Measurements from ENCODE around the gene EIF3C. TPM values are rescaled to one million over a fixed set of nuclear protein-coding genes. Genes with fewer than 3 reads are reported as not detected.
"Not testable (repeated sequence)": the region's sequence is repeated elsewhere in the genome, so short reads cannot be mapped to it uniquely, and the experiment has no call there.

EIF3C gene
- total and polyA plus RNA-seq, 2 of the 13 experiments (the other 11 are each of a cell fraction or from before 2014, with no cell fraction given) = 360 to 415 TPM

- H3K9me3 ChIP-seq (ENCODE audit: low read length); H3K79me2 ChIP-seq (ENCODE audit: insufficient read depth, low read length); H3K9ac ChIP-seq (ENCODE audit: insufficient read depth, low read depth, low read length); H3K27me3 ChIP-seq (ENCODE audit: control insufficient read depth in 1 of 2, insufficient read depth in 2 of 2, low read length in 2 of 2); H3K36me3 ChIP-seq (replicated peaks in 1 of 2; ENCODE audit: control insufficient read depth in 1 of 2, insufficient read depth in 2 of 2, low read length in 2 of 2); FAIRE-seq; DNase-seq (ENCODE audit: low spot score); H2AFZ ChIP-seq (ENCODE audit: low read length); H4K20me1 ChIP-seq (ENCODE audit: insufficient read depth, low read length); intact Hi-C loops (cut with micrococcal nuclease; ENCODE audit: unreplicated experiment); H3K27ac ChIP-seq (ENCODE audit: extremely low read length, insufficient read depth, low read length); BruUV-seq (replicated peaks); POLR2A ChIA-PET; H3K4me2 ChIP-seq (ENCODE audit: low read depth, low read length); H3K4me1 ChIP-seq (ENCODE audit: insufficient read depth, low read length); CTCF ChIA-PET (ENCODE audit: low intra/inter-chr PET ratio, low total read pairs); H3K4me3 ChIP-seq (replicated peaks in 1 of 3; ENCODE audit: insufficient read depth in 1 of 3, low read depth in 2 of 3, low read length in 3 of 3); in situ Hi-C loops (cut with HindIII; ENCODE audit: extremely low pct_ligation_motif_present, low pct_unique_long_range_greater_than_20kb): not testable (repeated sequence)
- peak; percentile 74 for ATAC-seq
- no CpG with 5 or more reads among the region's 7 CpGs for WGBS (ENCODE audit: low lambda C conversion rate)
Observed at GRCh38 chr16:28667480-28667879, 43.8 kb upstream of the EIF3C start.

GRCh38 chr16:28668199-28668598 is 43.1 kb upstream of the EIF3C start:
- H3K27ac ChIP-seq (ENCODE audit: extremely low read length, insufficient read depth, low read length); CTCF ChIA-PET (ENCODE audit: low intra/inter-chr PET ratio, low total read pairs); H2AFZ ChIP-seq (ENCODE audit: low read length); FAIRE-seq; H3K4me1 ChIP-seq (ENCODE audit: insufficient read depth, low read length); H3K4me2 ChIP-seq (ENCODE audit: low read depth, low read length); in situ Hi-C loops (cut with HindIII; ENCODE audit: extremely low pct_ligation_motif_present, low pct_unique_long_range_greater_than_20kb); DNase-seq (ENCODE audit: low spot score); POLR2A ChIA-PET; H3K79me2 ChIP-seq (ENCODE audit: insufficient read depth, low read length); H3K27me3 ChIP-seq (ENCODE audit: control insufficient read depth in 1 of 2, insufficient read depth in 2 of 2, low read length in 2 of 2); H3K4me3 ChIP-seq (replicated peaks in 1 of 3; ENCODE audit: insufficient read depth in 1 of 3, low read depth in 2 of 3, low read length in 3 of 3); H3K9me3 ChIP-seq (ENCODE audit: low read length); H3K36me3 ChIP-seq (replicated peaks in 1 of 2; ENCODE audit: control insufficient read depth in 1 of 2, insufficient read depth in 2 of 2, low read length in 2 of 2); H3K9ac ChIP-seq (ENCODE audit: insufficient read depth, low read depth, low read length); BruUV-seq (replicated peaks); intact Hi-C loops (cut with micrococcal nuclease; ENCODE audit: unreplicated experiment); H4K20me1 ChIP-seq (ENCODE audit: insufficient read depth, low read length): not testable (repeated sequence)
- no CpG with 5 or more reads among the region's 4 CpGs for WGBS (ENCODE audit: low lambda C conversion rate)
- ATAC-seq = peak; percentile 87

- H3K4me3 ChIP-seq (replicated peaks in 1 of 3; ENCODE audit: insufficient read depth in 1 of 3, low read depth in 2 of 3, low read length in 3 of 3); H3K4me1 ChIP-seq (ENCODE audit: insufficient read depth, low read length); H3K9ac ChIP-seq (ENCODE audit: insufficient read depth, low read depth, low read length); H3K27ac ChIP-seq (ENCODE audit: extremely low read length, insufficient read depth, low read length); intact Hi-C loops (cut with micrococcal nuclease; ENCODE audit: unreplicated experiment); H2AFZ ChIP-seq (ENCODE audit: low read length); H4K20me1 ChIP-seq (ENCODE audit: insufficient read depth, low read length); DNase-seq (ENCODE audit: low spot score); in situ Hi-C loops (cut with HindIII; ENCODE audit: extremely low pct_ligation_motif_present, low pct_unique_long_range_greater_than_20kb); H3K79me2 ChIP-seq (ENCODE audit: insufficient read depth, low read length); H3K4me2 ChIP-seq (ENCODE audit: low read depth, low read length); CTCF ChIA-PET (ENCODE audit: low intra/inter-chr PET ratio, low total read pairs); BruUV-seq (replicated peaks); FAIRE-seq; H3K27me3 ChIP-seq (ENCODE audit: control insufficient read depth in 1 of 2, insufficient read depth in 2 of 2, low read length in 2 of 2); POLR2A ChIA-PET; H3K9me3 ChIP-seq (ENCODE audit: low read length); H3K36me3 ChIP-seq (replicated peaks in 1 of 2; ENCODE audit: control insufficient read depth in 1 of 2, insufficient read depth in 2 of 2, low read length in 2 of 2): not testable (repeated sequence)
- no CpG with 5 or more reads among the region's 10 CpGs for WGBS (ENCODE audit: low lambda C conversion rate)
- ATAC-seq = peak; percentile 96
Observed at GRCh38 chr16:28688327-28688952, 22.8 kb upstream of the EIF3C start.

GRCh38 chr16:28689425-28689824 is 21.8 kb upstream of the EIF3C start:
- H3K9me3 ChIP-seq (ENCODE audit: low read length); H3K79me2 ChIP-seq (ENCODE audit: insufficient read depth, low read length); intact Hi-C loops (cut with micrococcal nuclease; ENCODE audit: unreplicated experiment); POLR2A ChIA-PET; ATAC-seq; H3K27me3 ChIP-seq (ENCODE audit: control insufficient read depth in 1 of 2, insufficient read depth in 2 of 2, low read length in 2 of 2); CTCF ChIA-PET (ENCODE audit: low intra/inter-chr PET ratio, low total read pairs); H3K9ac ChIP-seq (ENCODE audit: insufficient read depth, low read depth, low read length); FAIRE-seq; H3K4me3 ChIP-seq (replicated peaks in 1 of 3; ENCODE audit: insufficient read depth in 1 of 3, low read depth in 2 of 3, low read length in 3 of 3); H3K27ac ChIP-seq (ENCODE audit: extremely low read length, insufficient read depth, low read length); H3K36me3 ChIP-seq (replicated peaks in 1 of 2; ENCODE audit: control insufficient read depth in 1 of 2, insufficient read depth in 2 of 2, low read length in 2 of 2); H4K20me1 ChIP-seq (ENCODE audit: insufficient read depth, low read length); H3K4me1 ChIP-seq (ENCODE audit: insufficient read depth, low read length); DNase-seq (ENCODE audit: low spot score); in situ Hi-C loops (cut with HindIII; ENCODE audit: extremely low pct_ligation_motif_present, low pct_unique_long_range_greater_than_20kb); H2AFZ ChIP-seq (ENCODE audit: low read length); H3K4me2 ChIP-seq (ENCODE audit: low read depth, low read length); BruUV-seq (replicated peaks): not testable (repeated sequence)
- WGBS (ENCODE audit: low lambda C conversion rate) = no CpG with 5 or more reads among the region's 13 CpGs

Data from HepG2 (cell line).